Right ventricle myocardium superior (tissue), 1 donor: Measurements from ENCODE around the gene ERLIN1. TPM values are rescaled to one million over a fixed set of nuclear protein-coding genes. Genes with fewer than 3 reads are reported as not detected.

Source experiments
- ATAC-seq: fragments of 200-7000 bp; cut with Tn5 transposase; one replicate; pipeline ENCODE4 v1.9.1; 2020; ENCODE audit warnings: mild to moderate bottlenecking; ENCODE audit not compliant: poor library complexity
- DNase-seq: peaks from one replicate; pipeline ENCODE4 v3.0.0-alpha.2; 2020
- intact Hi-C: fragments of 100-400 bp; cut with DNase I; formaldehyde crosslinking; loops from one replicate; pipeline ENCODE4 v1.11.2; 2022
- total RNA-seq: library from RNA; stranded (reverse); fragmentation: NEBNext Ultra II Directional; extraction: Animal tissue kit (Norgen Biotek cat#: 25700); gene quantifications from one replicate; pipeline ENCODE4 v1.2.1, GENCODE V29; 2021
- donor health status: DM: no; HTN: yes; CAD: no; lungs with severe emphysema.

The ERLIN1 gene
- total RNA-seq, 1 donor from 2014 or later, result 6.9 TPM

DNA sequence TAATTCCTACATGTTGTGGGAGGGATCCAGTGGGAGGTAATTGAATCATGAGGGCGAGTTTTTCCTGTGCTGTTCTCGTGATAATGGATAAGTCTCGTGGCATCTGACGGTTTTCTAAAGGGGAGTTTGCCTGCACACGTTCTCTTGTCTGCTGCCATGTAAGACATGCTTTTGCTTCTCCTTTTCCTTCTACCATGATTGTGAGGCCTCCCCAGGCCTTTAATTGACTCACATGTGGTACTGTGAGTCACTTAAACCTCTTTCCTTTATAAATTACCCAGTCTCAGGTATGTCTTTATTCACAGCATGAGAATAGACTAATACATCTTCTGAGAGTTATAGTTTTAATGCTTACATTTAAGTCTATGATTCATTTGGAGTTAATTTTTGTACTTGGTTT is 81.5 kb downstream of the ERLIN1 start:
- ATAC-seq, result no peak
- intact Hi-C loops, result no loop called here
- DNase-seq, result no peak

DNA sequence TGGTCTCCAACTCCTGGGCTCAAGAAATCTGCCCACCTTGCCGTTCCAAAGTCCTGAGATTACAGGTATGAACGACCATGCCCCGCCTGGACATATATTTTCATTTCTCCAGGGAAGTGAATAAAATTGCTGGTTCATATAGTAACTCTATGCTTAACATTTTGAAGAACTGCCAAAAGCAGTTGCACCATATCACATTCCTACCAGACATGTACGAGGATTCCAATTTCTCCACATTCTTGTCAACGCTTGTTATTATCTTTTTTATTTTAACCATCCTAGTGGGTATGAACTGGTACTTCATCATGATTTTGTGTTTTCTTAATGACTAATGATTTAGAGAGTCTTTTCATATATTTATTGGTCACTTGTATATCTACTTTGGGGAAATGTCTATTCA is 82.2 kb downstream of the ERLIN1 start:
- DNase-seq (no peak), ATAC-seq (no peak)
- intact Hi-C loops, result no loop called here

DNA sequence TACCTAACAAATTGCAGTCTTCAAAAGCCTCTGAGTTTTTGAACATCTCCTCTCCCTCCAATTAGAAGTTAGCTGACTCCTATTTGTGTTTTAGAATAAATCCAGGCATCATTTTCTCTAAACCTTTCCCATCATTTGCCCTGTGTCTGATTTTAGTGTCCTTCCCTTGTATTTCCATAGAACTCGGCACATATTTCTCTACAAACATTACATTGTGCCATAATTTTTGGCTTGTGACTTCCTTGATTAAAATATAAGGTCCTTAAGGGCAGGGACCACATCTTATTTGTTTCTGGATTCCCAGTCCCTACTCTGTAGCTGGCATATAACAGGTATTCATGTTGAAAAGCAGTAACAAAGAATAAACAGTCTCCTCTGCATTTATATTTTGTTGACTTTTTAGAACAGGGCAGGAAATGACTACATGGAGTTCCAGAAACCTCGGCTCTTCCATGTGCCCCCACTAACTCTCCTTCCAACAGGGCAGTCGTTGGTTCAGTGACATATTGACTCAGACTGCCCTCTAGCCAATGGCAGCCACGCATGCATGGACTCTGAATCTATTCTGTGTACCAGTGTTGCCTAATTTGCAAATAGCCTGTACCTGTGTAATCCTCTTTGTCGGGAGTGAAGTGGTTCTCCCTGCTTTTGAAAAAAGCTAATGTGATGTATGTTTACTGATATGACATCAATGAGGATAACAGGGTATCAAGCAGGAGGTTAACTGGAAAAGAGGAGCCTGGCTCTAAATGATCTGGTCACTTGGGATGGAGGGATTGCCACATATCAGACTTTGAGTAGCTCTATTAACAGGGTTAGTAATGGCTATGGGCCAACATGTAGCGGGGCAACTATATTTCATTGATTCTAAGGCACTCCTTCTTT is 84.4 kb downstream of the ERLIN1 start:
- DNase-seq (no peak), ATAC-seq (no peak)
- intact Hi-C loops, result no loop called here

DNA sequence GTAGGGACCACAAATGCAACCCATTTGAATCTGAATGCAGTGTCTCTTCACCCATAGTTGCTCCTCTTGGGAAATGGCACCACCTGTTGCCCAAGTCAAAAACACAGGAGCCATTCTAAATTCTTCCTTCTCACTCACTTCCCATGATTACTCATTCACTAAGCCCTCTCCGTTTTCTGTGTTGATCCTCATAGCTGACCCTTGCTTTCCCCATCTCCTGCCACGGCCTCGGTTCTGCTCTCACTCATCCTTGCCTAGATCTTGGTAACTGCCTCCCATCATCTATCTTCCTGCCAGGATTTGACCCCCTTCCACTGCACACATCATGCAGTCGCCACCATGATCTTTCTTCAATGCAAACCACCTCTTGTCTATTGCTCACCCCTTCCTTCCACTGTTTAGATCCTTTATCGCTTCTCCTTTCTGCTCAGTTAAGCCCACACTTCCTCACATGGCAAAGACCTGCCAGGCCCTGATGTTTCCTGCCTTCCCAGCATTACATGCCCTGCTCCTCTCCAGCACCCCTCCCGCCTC is 85.1 kb downstream of the ERLIN1 start:
- no peak for ATAC-seq
- intact Hi-C loops, result no loop called here
- no peak for DNase-seq

Other genes with a start within 250 kb of the ERLIN1 start
- gene DNMBP, start 176.1 kb downstream of the ERLIN1 start, total RNA-seq, result 5.7 TPM
- gene CPN1, start 104.2 kb downstream of the ERLIN1 start, total RNA-seq, result not detected
- gene CHUK, start 43.6 kb upstream of the ERLIN1 start, total RNA-seq, result 9.3 TPM
- 13.0 TPM for gene CWF19L1, start 81.6 kb upstream of the ERLIN1 start, total RNA-seq
- 15.9 TPM for gene BLOC1S2, start 100.7 kb upstream of the ERLIN1 start, total RNA-seq
- not detected for gene PKD2L1, start 144.2 kb upstream of the ERLIN1 start, total RNA-seq
- gene SCD, start 161.2 kb upstream of the ERLIN1 start, total RNA-seq, result 21.2 TPM